GM21737 (cell line): ENCODE results near the gene MTX1.
A peak's percentile ranks its signal among the peaks of the same experiment; 100 is the strongest.
"Not testable (repeated sequence)": the region's sequence is repeated elsewhere in the genome, so short reads cannot be mapped to it uniquely, and the experiment has no call there.

Experiments used
- ATAC-seq: cut with Tn5 transposase; IDR thresholded peaks from one replicate; pipeline ENCODE4 v1.9.1; 2021; ENCODE audit warnings: mild to moderate bottlenecking, moderate library complexity; ENCODE audit not compliant: unreplicated experiment

The MTX1 gene

GRCh38 chr1:155231302-155231701 lies 22.8 kb downstream of the MTX1 start:
- not testable (repeated sequence) for ATAC-seq

- not testable (repeated sequence) for ATAC-seq
Measured at GRCh38 chr1:155232001-155232978, 23.8 kb downstream of the MTX1 start.

- ATAC-seq, result not testable (repeated sequence)
Measured at GRCh38 chr1:155233502-155233901, 25.0 kb downstream of the MTX1 start.

- not testable (repeated sequence) for ATAC-seq
Measured at GRCh38 chr1:155235375-155235774, 26.9 kb downstream of the MTX1 start.

- no peak for ATAC-seq
Measured at GRCh38 chr1:155236451-155236850, 28.0 kb downstream of the MTX1 start.

GRCh38 chr1:155241069-155241679 lies 32.7 kb downstream of the MTX1 start:
- ATAC-seq, result no peak

- no peak for ATAC-seq
Measured at GRCh38 chr1:155241841-155242264, 33.4 kb downstream of the MTX1 start.

- ATAC-seq, result no peak
Measured at GRCh38 chr1:155242805-155243358, 34.4 kb downstream of the MTX1 start.

- peak; percentile 87 for ATAC-seq
Measured at GRCh38 chr1:155244368-155245162, 36.1 kb downstream of the MTX1 start.

- no peak for ATAC-seq
Measured at GRCh38 chr1:155245163-155245524, 36.6 kb downstream of the MTX1 start.

- ATAC-seq, result not testable (repeated sequence)
Measured at GRCh38 chr1:155246796-155247195, 38.3 kb downstream of the MTX1 start.

- ATAC-seq, result no peak
Measured at GRCh38 chr1:155247667-155248553, 39.4 kb downstream of the MTX1 start.

- peak; percentile 11 for ATAC-seq
Measured at GRCh38 chr1:155250246-155250632, 41.7 kb downstream of the MTX1 start.

- peak; percentile 80 for ATAC-seq
Measured at GRCh38 chr1:155250633-155251449, 42.3 kb downstream of the MTX1 start.

GRCh38 chr1:155251566-155251965 lies 43.1 kb downstream of the MTX1 start:
- ATAC-seq, result no peak

GRCh38 chr1:155253208-155253607 lies 44.7 kb downstream of the MTX1 start:
- no peak for ATAC-seq

- no peak for ATAC-seq
Measured at GRCh38 chr1:155253797-155254196, 45.3 kb downstream of the MTX1 start.

GRCh38 chr1:155254228-155254713 lies 45.8 kb downstream of the MTX1 start:
- ATAC-seq, result no peak

GRCh38 chr1:155254714-155255242 lies 46.3 kb downstream of the MTX1 start:
- ATAC-seq, result no peak
